Measurements from ENCODE around the gene PIGO.

Gene PIGO

DNA sequence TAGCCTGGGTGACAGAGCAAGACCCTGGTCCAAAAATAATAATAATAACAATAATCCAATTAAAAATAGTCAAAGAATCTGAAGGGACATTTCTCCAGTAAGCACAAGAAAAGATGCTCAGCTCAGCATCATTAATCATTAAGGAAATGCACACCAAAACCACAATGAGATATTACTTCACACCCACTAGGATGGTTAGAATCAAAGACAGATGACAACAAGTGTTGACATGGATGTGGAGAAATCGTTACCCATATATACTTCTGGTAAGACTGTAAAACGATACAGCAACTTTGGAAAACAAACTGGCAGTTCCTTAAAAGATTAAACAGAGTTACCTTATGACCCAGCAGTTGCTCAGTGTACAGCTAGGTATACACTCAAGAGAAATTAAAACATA is 11.3 kb downstream of the PIGO start:
- no CpG with 5 or more reads among the region's 2 CpGs for WGBS (ENCODE audit: insufficient coverage, insufficient read length)

GRCh38 chr9:35079426-35080341 is 16.7 kb downstream of the PIGO start, which contains the start of gene FANCG:
Gene FANCG (minus strand): TSS chr9:35079942. CDS start chr9:35079524, 418 bp downstream.
- H3K36me3 ChIP-seq (ENCODE audit: control insufficient read depth, insufficient read depth, low read length): peaks cover 10% of the 10 kb centered on the region; the same call in 1 of the 2 replicates
- no peaks in the 10 kb centered on the region for H3K27me3 ChIP-seq (ENCODE audit: control insufficient read depth, insufficient read depth, low read length)
- no peak within 1 kb of the TSS for H3K27ac ChIP-seq (ENCODE audit: low read length)
- peak; percentile 66 for DNase-seq (ENCODE audit: low read depth, low spot score)
- H3K9me3 ChIP-seq (ENCODE audit: control insufficient read depth, insufficient read depth, low read length): no peaks in the 10 kb centered on the region
- WGBS (ENCODE audit: insufficient coverage, insufficient read length): no CpG with 5 or more reads among the region's 67 CpGs
- no peaks in the 10 kb centered on the region for H3K4me1 ChIP-seq (ENCODE audit: control insufficient read depth, insufficient read depth, low read length)
- H3K4me3 ChIP-seq (ENCODE audit: low read length): peak within 1 kb of the TSS; percentile 94

More for the DNA sequence above, 11.3 kb downstream of the PIGO start:
- H3K27ac ChIP-seq (ENCODE audit: low read length): no peak overlapping the region
- H3K9me3 ChIP-seq (ENCODE audit: control insufficient read depth, insufficient read depth, low read length): no peaks in the 10 kb centered on the region
- no peak overlapping the region for H3K4me3 ChIP-seq (ENCODE audit: low read length)
- H3K36me3 ChIP-seq (ENCODE audit: control insufficient read depth, insufficient read depth, low read length): peaks cover 10% of the 10 kb centered on the region; the same call in 1 of the 2 replicates
- DNase-seq (ENCODE audit: low read depth, low spot score): no peak
- H3K27me3 ChIP-seq (ENCODE audit: control insufficient read depth, insufficient read depth, low read length): no peaks in the 10 kb centered on the region
- H3K4me1 ChIP-seq (ENCODE audit: control insufficient read depth, insufficient read depth, low read length): no peaks in the 10 kb centered on the region

DNA sequence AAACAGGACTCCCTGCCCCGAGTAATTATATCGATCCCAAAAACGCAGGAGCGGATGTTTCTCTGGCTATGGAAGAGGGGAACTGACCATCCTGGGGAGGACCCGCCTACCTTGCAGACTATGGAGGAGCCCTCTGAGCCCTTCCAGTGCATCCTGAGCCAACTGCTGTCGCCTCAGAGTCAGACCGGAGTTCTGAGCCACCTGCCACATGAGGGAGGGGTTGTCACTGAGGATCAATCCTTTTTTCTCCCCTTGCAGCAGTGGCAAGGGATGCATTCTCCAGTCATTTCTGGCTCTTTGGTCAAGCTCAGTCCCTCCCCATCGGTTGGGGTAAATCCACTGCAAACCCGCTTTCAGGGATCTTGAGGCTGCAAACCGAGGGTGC is 17.4 kb downstream of the PIGO start:
- Histone ChIP-seq H3K4me1 (ENCODE audit: control insufficient read depth, insufficient read depth, low read length) (no peaks in the 10 kb centered on the region), H3K9me3 (ENCODE audit: control insufficient read depth, insufficient read depth, low read length) (no peaks in the 10 kb centered on the region), H3K27me3 (ENCODE audit: control insufficient read depth, insufficient read depth, low read length) (no peaks in the 10 kb centered on the region), H3K36me3 (ENCODE audit: control insufficient read depth, insufficient read depth, low read length) (peaks cover 10% of the 10 kb centered on the region; the same call in 1 of the 2 replicates), H3K27ac (ENCODE audit: low read length) (no peak overlapping the region), H3K4me3 (ENCODE audit: low read length) (peak overlapping the region; percentile 94)
- WGBS (ENCODE audit: insufficient coverage, insufficient read length): no CpG with 5 or more reads among the region's 10 CpGs
- no peak for DNase-seq (ENCODE audit: low read depth, low spot score)

DNA sequence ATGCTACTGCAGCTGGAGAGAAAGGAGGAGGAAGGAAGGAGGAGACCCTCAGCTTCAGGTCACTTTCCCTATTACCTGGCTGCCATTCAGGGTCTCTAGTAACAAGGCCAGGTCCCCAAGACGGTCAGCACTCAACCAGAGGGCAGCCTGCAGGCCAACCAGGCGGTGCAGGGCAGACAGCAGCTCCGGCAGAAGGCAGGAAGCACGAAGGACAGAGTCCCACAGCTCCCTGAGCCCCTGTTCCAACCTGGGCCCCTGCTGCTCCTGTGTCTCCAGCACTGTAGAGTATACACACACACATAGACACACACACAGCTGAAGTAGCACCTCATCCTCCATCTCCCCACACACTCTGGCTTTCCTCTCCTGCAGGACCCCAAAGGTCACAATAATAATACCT is 18.3 kb downstream of the PIGO start:
- no CpG with 5 or more reads among the region's 4 CpGs for WGBS (ENCODE audit: insufficient coverage, insufficient read length)
- Histone ChIP-seq H3K27ac (ENCODE audit: low read length) (no peak overlapping the region), H3K36me3 (ENCODE audit: control insufficient read depth, insufficient read depth, low read length) (peaks cover 10% of the 10 kb centered on the region; the same call in 1 of the 2 replicates), H3K4me1 (ENCODE audit: control insufficient read depth, insufficient read depth, low read length) (no peaks in the 10 kb centered on the region), H3K9me3 (ENCODE audit: control insufficient read depth, insufficient read depth, low read length) (no peaks in the 10 kb centered on the region), H3K27me3 (ENCODE audit: control insufficient read depth, insufficient read depth, low read length) (no peaks in the 10 kb centered on the region), H3K4me3 (ENCODE audit: low read length) (no peak overlapping the region)
- DNase-seq (ENCODE audit: low read depth, low spot score): no peak

DNA sequence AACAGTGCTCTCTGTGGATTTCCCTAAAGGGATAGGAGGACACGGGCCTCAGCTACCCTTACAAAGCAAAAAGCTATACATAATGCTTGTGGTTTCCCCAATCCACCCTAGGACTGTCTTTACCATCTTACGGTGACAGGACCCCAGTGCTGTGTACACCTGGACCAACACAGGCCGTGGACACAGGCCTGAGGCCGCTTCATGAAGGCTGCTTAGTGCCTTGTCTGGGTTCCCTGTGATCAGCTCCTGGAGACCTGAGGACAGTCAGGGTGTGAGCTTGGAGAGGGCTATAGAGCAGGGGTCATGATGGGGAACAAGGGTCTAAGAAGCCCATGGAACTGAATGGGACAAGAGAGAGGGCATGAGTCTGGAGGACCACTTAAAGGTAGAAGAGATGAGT is 19.5 kb downstream of the PIGO start:
- no CpG with 5 or more reads among the region's 4 CpGs for WGBS (ENCODE audit: insufficient coverage, insufficient read length)
- no peaks in the 10 kb centered on the region for H3K9me3 ChIP-seq (ENCODE audit: control insufficient read depth, insufficient read depth, low read length)
- no peaks in the 10 kb centered on the region for H3K4me1 ChIP-seq (ENCODE audit: control insufficient read depth, insufficient read depth, low read length)
- H3K36me3 ChIP-seq (ENCODE audit: control insufficient read depth, insufficient read depth, low read length): peaks cover 10% of the 10 kb centered on the region; the same call in 1 of the 2 replicates
- DNase-seq (ENCODE audit: low read depth, low spot score): no peak
- no peak overlapping the region for H3K4me3 ChIP-seq (ENCODE audit: low read length)
- H3K27me3 ChIP-seq (ENCODE audit: control insufficient read depth, insufficient read depth, low read length): no peaks in the 10 kb centered on the region
- no peak overlapping the region for H3K27ac ChIP-seq (ENCODE audit: low read length)

- no CpG with 5 or more reads among the region's 4 CpGs for WGBS (ENCODE audit: insufficient coverage, insufficient read length)
- Histone ChIP-seq H3K4me1 (ENCODE audit: control insufficient read depth, insufficient read depth, low read length) (no peaks in the 10 kb centered on the region), H3K9me3 (ENCODE audit: control insufficient read depth, insufficient read depth, low read length) (no peaks in the 10 kb centered on the region), H3K4me3 (ENCODE audit: low read length) (no peak overlapping the region), H3K27me3 (ENCODE audit: control insufficient read depth, insufficient read depth, low read length) (no peaks in the 10 kb centered on the region), H3K36me3 (ENCODE audit: control insufficient read depth, insufficient read depth, low read length) (peaks cover 10% of the 10 kb centered on the region; the same call in 1 of the 2 replicates), H3K27ac (ENCODE audit: low read length) (no peak overlapping the region)
- no peak for DNase-seq (ENCODE audit: low read depth, low spot score)
These were observed 21.0 kb downstream of the PIGO start for GRCh38 chr9:35075358-35075757.

- DNase-seq (ENCODE audit: low read depth, low spot score): no peak
- Histone ChIP-seq H3K4me1 (ENCODE audit: control insufficient read depth, insufficient read depth, low read length) (no peaks in the 10 kb centered on the region), H3K4me3 (ENCODE audit: low read length) (no peak overlapping the region), H3K36me3 (ENCODE audit: control insufficient read depth, insufficient read depth, low read length) (peaks cover 10% of the 10 kb centered on the region; the same call in 1 of the 2 replicates), H3K9me3 (ENCODE audit: control insufficient read depth, insufficient read depth, low read length) (no peaks in the 10 kb centered on the region), H3K27ac (ENCODE audit: low read length) (no peak overlapping the region), H3K27me3 (ENCODE audit: control insufficient read depth, insufficient read depth, low read length) (no peaks in the 10 kb centered on the region)
- WGBS (ENCODE audit: insufficient coverage, insufficient read length): no CpG with 5 or more reads among the region's 8 CpGs
These were observed 21.6 kb downstream of the PIGO start for GRCh38 chr9:35074791-35075190.

DNA sequence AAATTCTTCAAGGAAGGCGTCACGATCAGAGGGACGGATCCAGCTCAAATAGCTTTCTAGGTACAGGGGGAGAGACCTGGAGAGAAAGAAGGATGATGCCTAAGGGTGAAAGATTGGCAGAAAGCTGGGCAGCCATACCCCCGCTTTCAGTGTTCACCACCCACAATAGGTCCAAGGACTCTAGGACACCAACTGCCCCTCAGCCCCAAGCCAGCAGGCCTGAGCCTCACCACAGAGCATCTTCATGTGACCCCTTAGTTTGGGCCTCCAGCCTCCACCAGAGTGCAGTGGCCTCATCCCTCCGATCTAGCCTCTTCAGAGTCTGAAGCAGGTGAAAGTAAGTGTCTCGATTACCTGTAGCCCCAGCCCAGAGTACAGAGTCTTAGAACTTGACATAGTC is 22.2 kb downstream of the PIGO start:
- DNase-seq (ENCODE audit: low read depth, low spot score): no peak
- H3K27me3 ChIP-seq (ENCODE audit: control insufficient read depth, insufficient read depth, low read length): no peaks in the 10 kb centered on the region
- H3K36me3 ChIP-seq (ENCODE audit: control insufficient read depth, insufficient read depth, low read length): peaks cover 10% of the 10 kb centered on the region; the same call in 1 of the 2 replicates
- no peaks in the 10 kb centered on the region for H3K4me1 ChIP-seq (ENCODE audit: control insufficient read depth, insufficient read depth, low read length)
- H3K27ac ChIP-seq (ENCODE audit: low read length): no peak overlapping the region
- no peaks in the 10 kb centered on the region for H3K9me3 ChIP-seq (ENCODE audit: control insufficient read depth, insufficient read depth, low read length)
- WGBS (ENCODE audit: insufficient coverage, insufficient read length): no CpG with 5 or more reads among the region's 6 CpGs
- no peak overlapping the region for H3K4me3 ChIP-seq (ENCODE audit: low read length)

DNA sequence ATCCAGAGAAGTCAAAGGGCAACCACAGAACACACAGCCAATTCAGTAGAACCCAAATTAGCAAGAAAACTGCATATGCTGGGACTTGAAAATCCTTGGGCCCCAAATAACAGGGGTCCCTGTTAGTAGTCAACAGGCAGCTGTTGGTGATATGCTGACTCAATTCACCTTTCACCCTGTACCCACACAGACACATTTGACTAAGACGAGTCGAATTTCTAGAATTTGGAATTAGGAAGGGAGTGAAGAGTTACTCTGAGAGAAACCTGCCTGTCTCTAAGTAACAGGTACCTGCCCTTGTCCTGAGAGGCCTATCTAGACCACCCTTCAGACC is 23.1 kb downstream of the PIGO start:
- Histone ChIP-seq H3K36me3 (ENCODE audit: control insufficient read depth, insufficient read depth, low read length) (peaks cover 10% of the 10 kb centered on the region; the same call in 1 of the 2 replicates), H3K4me1 (ENCODE audit: control insufficient read depth, insufficient read depth, low read length) (no peaks in the 10 kb centered on the region), H3K27me3 (ENCODE audit: control insufficient read depth, insufficient read depth, low read length) (no peaks in the 10 kb centered on the region), H3K9me3 (ENCODE audit: control insufficient read depth, insufficient read depth, low read length) (no peaks in the 10 kb centered on the region), H3K27ac (ENCODE audit: low read length) (no peak overlapping the region), H3K4me3 (ENCODE audit: low read length) (no peak overlapping the region)
- WGBS (ENCODE audit: insufficient coverage, insufficient read length): no CpG with 5 or more reads among the region's 2 CpGs
- DNase-seq (ENCODE audit: low read depth, low spot score): no peak

- H3K9me3 ChIP-seq (ENCODE audit: control insufficient read depth, insufficient read depth, low read length): no peaks in the 10 kb centered on the region
- no peak within 1 kb of the TSS for H3K27ac ChIP-seq (ENCODE audit: low read length)
- H3K27me3 ChIP-seq (ENCODE audit: control insufficient read depth, insufficient read depth, low read length): no peaks in the 10 kb centered on the region
- H3K4me1 ChIP-seq (ENCODE audit: control insufficient read depth, insufficient read depth, low read length): no peaks in the 10 kb centered on the region
- peak within 1 kb of the TSS; percentile 68 for H3K4me3 ChIP-seq (ENCODE audit: low read length)
- peaks cover 13% of the 10 kb centered on the region; the same call in 1 of the 2 replicates for H3K36me3 ChIP-seq (ENCODE audit: control insufficient read depth, insufficient read depth, low read length)
- WGBS (ENCODE audit: insufficient coverage, insufficient read length): no CpG with 5 or more reads among the region's 54 CpGs
- DNase-seq (ENCODE audit: low read depth, low spot score): peak; percentile 100
These were observed 23.7 kb downstream of the PIGO start, which contains the start of gene VCP for GRCh38 chr9:35072461-35073278. Gene VCP (minus strand): TSS chr9:35072625. CDS start chr9:35072353, 272 bp downstream.
